SK-N-SH (cell line): ENCODE data around the gene DOCK4. TPM values are rescaled to one million over a fixed set of nuclear protein-coding genes. Genes with fewer than 3 reads are reported as not detected.

Experiments used
- CTCF ChIA-PET: fragments of 300-600, 350-600 bp; formaldehyde crosslinking; extraction: SDS; loops from one replicate; lab custom pipeline; 2021; lab: Yijun Ruan, JAX
- POLR2A ChIA-PET: fragments of 350-600 bp; sonication (Branson Sonifier 250); formaldehyde crosslinking; extraction: SDS; loops from one replicate; lab custom pipeline; 2020; ENCODE audit warnings: antibody characterized with exemption, inconsistent platforms; lab: Yijun Ruan, JAX
- DNase-seq: peaks from one replicate; pipeline ENCODE4 v3.0.0; 2012
- H2AFZ ChIP-seq: fragments of 200-600 bp; sonication (generic); 2 replicates; pipeline ENCODE4 v1.8.1; 2016; ENCODE audit warnings: antibody characterized with exemption, mild to moderate bottlenecking, low read depth
- H3F3A ChIP-seq: fragments of 200-600 bp; sonication (generic); replicated peaks from 2 replicates; pipeline ENCODE3; 2016; ENCODE audit warnings: antibody characterized with exemption, mild to moderate bottlenecking; ENCODE audit not compliant: insufficient read depth
- H3K27ac ChIP-seq, 2 experiments: fragments of 200-500 bp in 1 of 2; fragments of 200-600 bp in 1 of 2; sonication (Bioruptor generic) in 1 of 2; sonication (generic), shearing (Covaris generic) in 1 of 2; 2 replicates each; pipeline versions ENCODE4 v1.5.1 to v1.6.1; 2014 to 2016; ENCODE audit warnings: low read depth in 2 of 2, inconsistent platforms in 1 of 2, low read length in 1 of 2, mild to moderate bottlenecking in 1 of 2, mixed read lengths in 1 of 2
- H3K27me3 ChIP-seq: fragments of 200-600 bp; sonication (generic), shearing (Covaris generic); 2 replicates; pipeline ENCODE4 v1.6.1; 2016; ENCODE audit warnings: mixed run types; ENCODE audit not compliant: insufficient read depth
- H3K36me3 ChIP-seq, 2 experiments: fragments of 200-500 bp in 1 of 2; fragments of 200-600 bp in 1 of 2; sonication (Bioruptor generic) in 1 of 2; sonication (generic) in 1 of 2; replicated peaks in 1 of 2; 2 replicates each; pipeline versions ENCODE3 to v1.5.1; 2014 to 2016; ENCODE audit warnings: low read length in 1 of 2, mild to moderate bottlenecking in 1 of 2; ENCODE audit not compliant: insufficient read depth in 2 of 2, control insufficient read depth in 1 of 2
- H3K4me1 ChIP-seq, 2 experiments: fragments of 200-500 bp in 1 of 2; fragments of 200-600 bp in 1 of 2; sonication (Bioruptor generic) in 1 of 2; sonication (generic), shearing (Covaris generic) in 1 of 2; 2 replicates each; pipeline versions ENCODE4 v1.5.1 to v1.6.1; 2014 to 2016; ENCODE audit warnings: low read depth in 1 of 2, low read length in 1 of 2, mixed run types in 1 of 2; ENCODE audit not compliant: insufficient read depth in 2 of 2, control insufficient read depth in 1 of 2
- H3K4me2 ChIP-seq: fragments of 200-600 bp; sonication (generic), shearing (Covaris generic); 2 replicates; pipeline ENCODE4 v1.6.1; 2017; ENCODE audit warnings: mixed run types
- H3K4me3 ChIP-seq, 2 experiments: fragments of 200-500 bp in 1 of 2; fragments of 200-600 bp in 1 of 2; sonication (Bioruptor generic) in 1 of 2; sonication (generic), shearing (Covaris generic) in 1 of 2; 2 replicates each; pipeline versions ENCODE4 v1.5.1 to v1.8.1; 2014 to 2016; ENCODE audit warnings: low read depth in 2 of 2, inconsistent platforms in 1 of 2, low read length in 1 of 2, mild to moderate bottlenecking in 1 of 2, mixed read lengths in 1 of 2, moderate library complexity in 1 of 2
- H3K79me2 ChIP-seq: fragments of 200-600 bp; sonication (generic); 2 replicates; pipeline ENCODE4 v1.8.1; 2017; ENCODE audit warnings: mild to moderate bottlenecking; ENCODE audit not compliant: insufficient read depth
- H3K9ac ChIP-seq: fragments of 200-600 bp; sonication (generic); 2 replicates; pipeline ENCODE4 v1.6.1; 2017; ENCODE audit warnings: mixed run types
- H3K9me2 ChIP-seq: fragments of 200-600 bp; sonication (generic); 2 replicates; pipeline ENCODE4 v1.6.1; 2017; ENCODE audit warnings: mixed run types
- H3K9me3 ChIP-seq: fragments of 200-600 bp; sonication (generic); 2 replicates; pipeline ENCODE4 v1.6.1; 2017; ENCODE audit warnings: mixed run types, mild to moderate bottlenecking, moderate library complexity
- H4K20me1 ChIP-seq: fragments of 200-600 bp; sonication (generic); 2 replicates; pipeline ENCODE4 v1.6.1; 2017; ENCODE audit warnings: mild to moderate bottlenecking, mixed run types; ENCODE audit not compliant: insufficient read depth
- EP300 ChIP-seq, 2 experiments: IDR thresholded peaks; 2 replicates each; pipeline versions ENCODE4 v1.4.0 to v1.6.1; 2012; ENCODE audit warnings: borderline replicate concordance in 1 of 2, low read depth in 1 of 2, low read length in 1 of 2
- MEF2A ChIP-seq: IDR thresholded peaks from 2 replicates; pipeline ENCODE4 v1.4.0; 2012; ENCODE audit warnings: low read depth, borderline replicate concordance
- POLR2AphosphoS5 ChIP-seq: IDR thresholded peaks from 2 replicates; pipeline ENCODE4 v1.6.1; 2012; ENCODE audit warnings: low read depth, low read length
- RAD21 ChIP-seq: IDR thresholded peaks from 2 replicates; pipeline ENCODE4 v1.6.1; 2012; ENCODE audit warnings: mild to moderate bottlenecking, low read length
- RFX5 ChIP-seq: IDR thresholded peaks from 2 replicates; pipeline ENCODE4 v1.6.1; 2012; ENCODE audit warnings: mild to moderate bottlenecking, improper control_type of control experiment, low read length
- ZBTB33 ChIP-seq: IDR thresholded peaks from 2 replicates; pipeline ENCODE4 v1.4.0; 2012; ENCODE audit warnings: low read depth, borderline replicate concordance
- WGBS: methylation state at CpG from one replicate; pipeline ENCODE4 v1.1.6; 2017; ENCODE audit warnings: low lambda C conversion rate; 5-methylcytosine and 5-hydroxymethylcytosine counted together
- polyA plus RNA-seq, 3 experiments: library from polyadenylated mRNA; depleted of rRNA; stranded (reverse); fragments of >200 nt; gene quantifications; 2 replicates each; pipeline ENCODE4 v1.2.3, GENCODE V29; 2012
- TF ChIP-seq, protein P1 (sequence below): IDR thresholded peaks from 2 replicates; pipeline ENCODE4 v1.6.1; 2012; ENCODE audit warnings: mild to moderate bottlenecking, low read depth, low read length, moderate library complexity

The DOCK4 gene
- polyA plus RNA-seq, 1 of the 3 experiments (the other 2 are of a cell fraction), result 8.5 TPM

GRCh38 chr7:111992601-111993000 lies 213.6 kb downstream of the DOCK4 start:
- Histone ChIP-seq H4K20me1 (no peaks in the 10 kb centered on the region), H3K4me3 (no peak overlapping the region), H3K4me2 (0 out of 2 replicates have a peak overlapping the region, but pooled peaks have one; percentile 7), H3K9me3 (no peaks in the 10 kb centered on the region), H3K36me3 (peaks cover 3 to 30% of the 10 kb centered on the region in 2 experiments), H3K27me3 (no peaks in the 10 kb centered on the region), H3K9me2 (no peaks in the 10 kb centered on the region), H3K79me2 (no peaks in the 10 kb centered on the region), H3K4me1 (peaks cover 0 to 8% of the 10 kb centered on the region in 2 experiments; a peak in 3 of 4 replicates), H3K9ac (no peak overlapping the region), H2AFZ (peak overlapping the region; percentile 52; the same call in 1 of the 2 replicates), H3F3A (peaks cover 3% of the 10 kb centered on the region), H3K27ac (peak overlapping the region in 1 of 2 experiments; percentile 10; a peak in 2 of 4 replicates)
- DNase-seq, result no peak
- ChIA-PET POLR2A (no interaction called here), CTCF (interaction anchor here (0.6 to 0.9 kb wide), 2 partner anchors 9 to 183 kb away, joined by 3 to 5 read pairs; no protein-coding TSS in a partner anchor)
- TF ChIP-seq POLR2AphosphoS5 (no peak), MEF2A (peak; percentile 49; the same call in 1 of the 2 replicates)
- WGBS, result 90% methylated on average over 4 of the region's 4 CpGs

GRCh38 chr7:111990643-111991042 lies 215.6 kb downstream of the DOCK4 start:
- POLR2A ChIA-PET, result no interaction called here

More at GRCh38 chr7:111990643-111991042, 215.6 kb downstream of the DOCK4 start:
- H3K27me3 ChIP-seq, result no peaks in the 10 kb centered on the region
- no peak for DNase-seq
- CTCF ChIA-PET, result interaction anchor here (0.6 to 1.2 kb wide), 2 partner anchors 13 to 433 kb away, joined by 3 read pairs; no protein-coding TSS in a partner anchor
- peaks cover 17% of the 10 kb centered on the region for H3F3A ChIP-seq
- H3K79me2 ChIP-seq, result no peaks in the 10 kb centered on the region
- H3K27ac ChIP-seq, result no peak overlapping the region
- 94% methylated on average over 3 of the region's 3 CpGs for WGBS
- no peaks in the 10 kb centered on the region for H3K9me3 ChIP-seq
- H3K36me3 ChIP-seq, result peaks cover 3 to 37% of the 10 kb centered on the region in 2 experiments
- H3K4me1 ChIP-seq, result peaks cover 0 to 18% of the 10 kb centered on the region in 2 experiments; a peak in 3 of 4 replicates
- TF ChIP-seq POLR2AphosphoS5 (no peak), RFX5 (no peak), RAD21 (no peak), ZBTB33 (no peak), EP300 (IDR thresholded peaks at IDR 0.05; ENCODE audit: borderline replicate concordance in 1 of 2, low read depth in 1 of 2, low read length in 1 of 2) (no peak)
- TF ChIP-seq, protein P1, sequence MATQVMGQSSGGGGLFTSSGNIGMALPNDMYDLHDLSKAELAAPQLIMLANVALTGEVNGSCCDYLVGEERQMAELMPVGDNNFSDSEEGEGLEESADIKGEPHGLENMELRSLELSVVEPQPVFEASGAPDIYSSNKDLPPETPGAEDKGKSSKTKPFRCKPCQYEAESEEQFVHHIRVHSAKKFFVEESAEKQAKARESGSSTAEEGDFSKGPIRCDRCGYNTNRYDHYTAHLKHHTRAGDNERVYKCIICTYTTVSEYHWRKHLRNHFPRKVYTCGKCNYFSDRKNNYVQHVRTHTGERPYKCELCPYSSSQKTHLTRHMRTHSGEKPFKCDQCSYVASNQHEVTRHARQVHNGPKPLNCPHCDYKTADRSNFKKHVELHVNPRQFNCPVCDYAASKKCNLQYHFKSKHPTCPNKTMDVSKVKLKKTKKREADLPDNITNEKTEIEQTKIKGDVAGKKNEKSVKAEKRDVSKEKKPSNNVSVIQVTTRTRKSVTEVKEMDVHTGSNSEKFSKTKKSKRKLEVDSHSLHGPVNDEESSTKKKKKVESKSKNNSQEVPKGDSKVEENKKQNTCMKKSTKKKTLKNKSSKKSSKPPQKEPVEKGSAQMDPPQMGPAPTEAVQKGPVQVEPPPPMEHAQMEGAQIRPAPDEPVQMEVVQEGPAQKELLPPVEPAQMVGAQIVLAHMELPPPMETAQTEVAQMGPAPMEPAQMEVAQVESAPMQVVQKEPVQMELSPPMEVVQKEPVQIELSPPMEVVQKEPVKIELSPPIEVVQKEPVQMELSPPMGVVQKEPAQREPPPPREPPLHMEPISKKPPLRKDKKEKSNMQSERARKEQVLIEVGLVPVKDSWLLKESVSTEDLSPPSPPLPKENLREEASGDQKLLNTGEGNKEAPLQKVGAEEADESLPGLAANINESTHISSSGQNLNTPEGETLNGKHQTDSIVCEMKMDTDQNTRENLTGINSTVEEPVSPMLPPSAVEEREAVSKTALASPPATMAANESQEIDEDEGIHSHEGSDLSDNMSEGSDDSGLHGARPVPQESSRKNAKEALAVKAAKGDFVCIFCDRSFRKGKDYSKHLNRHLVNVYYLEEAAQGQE, result no peak
- H4K20me1 ChIP-seq, result no peaks in the 10 kb centered on the region
- H3K4me3 ChIP-seq, result no peak overlapping the region
- no peaks in the 10 kb centered on the region for H3K9me2 ChIP-seq
- H3K9ac ChIP-seq, result no peak overlapping the region
- H2AFZ ChIP-seq, result no peak overlapping the region
- H3K4me2 ChIP-seq, result no peak overlapping the region
